GM19328 (cell line): ENCODE data around the gene BCAS4.

Source experiments
- ATAC-seq: cut with Tn5 transposase; IDR thresholded peaks from one replicate; pipeline ENCODE4 v1.9.1; 2021; ENCODE audit warnings: mild to moderate bottlenecking, moderate library complexity; ENCODE audit not compliant: unreplicated experiment

The BCAS4 gene

GRCh38 chr20:50852085-50852484, 57.2 kb downstream of the BCAS4 start:
- ATAC-seq: no peak

- ATAC-seq: no peak
These were observed 59.8 kb downstream of the BCAS4 start for GRCh38 chr20:50854506-50855249.

GRCh38 chr20:50855498-50856474, 60.9 kb downstream of the BCAS4 start:
- no peak for ATAC-seq

- ATAC-seq: no peak
These were observed 61.7 kb downstream of the BCAS4 start for GRCh38 chr20:50856475-50857041.

GRCh38 chr20:50857348-50857747, 62.5 kb downstream of the BCAS4 start:
- ATAC-seq: no peak

- no peak for ATAC-seq
These were observed 63.7 kb downstream of the BCAS4 start for GRCh38 chr20:50858525-50858924.

GRCh38 chr20:50859161-50859560, 64.3 kb downstream of the BCAS4 start:
- ATAC-seq: no peak

- ATAC-seq: no peak
These were observed 66.2 kb downstream of the BCAS4 start for GRCh38 chr20:50861012-50861411.

- no peak for ATAC-seq
These were observed 67.7 kb downstream of the BCAS4 start for GRCh38 chr20:50862546-50862945.

- ATAC-seq: no peak
These were observed 70.3 kb downstream of the BCAS4 start for GRCh38 chr20:50865114-50865513.

GRCh38 chr20:50865591-50865990, 70.7 kb downstream of the BCAS4 start:
- no peak for ATAC-seq

GRCh38 chr20:50866036-50866685, 71.3 kb downstream of the BCAS4 start:
- ATAC-seq: no peak

GRCh38 chr20:50866831-50867230, 72.0 kb downstream of the BCAS4 start:
- no peak for ATAC-seq

GRCh38 chr20:50867805-50868204, 72.9 kb downstream of the BCAS4 start:
- no peak for ATAC-seq

GRCh38 chr20:50868509-50869495, 73.9 kb downstream of the BCAS4 start:
- ATAC-seq: no peak

GRCh38 chr20:50870561-50871161, 75.8 kb downstream of the BCAS4 start:
- no peak for ATAC-seq

- ATAC-seq: no peak
These were observed 77.9 kb downstream of the BCAS4 start for GRCh38 chr20:50872560-50873425.

- no peak for ATAC-seq
These were observed 78.7 kb downstream of the BCAS4 start for GRCh38 chr20:50873585-50873984.
